ENCODE measurements around the gene AP3D1. TPM values are rescaled to one million over a fixed set of nuclear protein-coding genes. Genes with fewer than 3 reads are reported as not detected.

AP3D1 gene
- total and polyA plus RNA-seq, 3 donors from 2014 or later = 134 to 204 (median 201) TPM

DNA sequence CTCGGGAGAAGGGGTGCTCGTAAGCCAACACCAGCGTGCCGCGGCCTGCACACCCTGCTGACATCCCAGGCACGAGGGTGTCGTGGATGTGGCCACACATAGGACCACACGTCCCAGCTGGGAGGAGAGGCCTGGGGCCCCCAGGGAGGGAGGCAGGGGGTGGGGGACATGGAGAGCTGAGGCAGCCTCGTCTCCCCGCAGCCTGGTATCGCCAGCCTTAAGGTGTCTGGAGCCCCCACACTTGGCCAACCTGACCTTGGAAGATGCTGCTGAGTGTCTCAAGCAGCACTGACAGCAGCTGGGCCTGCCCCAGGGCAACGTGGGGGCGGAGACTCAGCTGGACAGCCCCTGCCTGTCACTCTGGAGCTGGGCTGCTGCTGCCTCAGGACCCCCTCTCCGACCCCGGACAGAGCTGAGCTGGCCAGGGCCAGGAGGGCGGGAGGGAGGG, 52.3 kb downstream of the AP3D1 start:
- no peak overlapping the region for H3K4me3 ChIP-seq
- H3K4me1 ChIP-seq = peaks cover 12% of the 10 kb centered on the region
- H3K36me3 ChIP-seq (ENCODE audit: low read depth, missing control alignments) = no peaks in the 10 kb centered on the region
- TF ChIP-seq POLR2A (IDR thresholded peaks at IDR 0.05) = no peak
- TF ChIP-seq, protein P1, sequence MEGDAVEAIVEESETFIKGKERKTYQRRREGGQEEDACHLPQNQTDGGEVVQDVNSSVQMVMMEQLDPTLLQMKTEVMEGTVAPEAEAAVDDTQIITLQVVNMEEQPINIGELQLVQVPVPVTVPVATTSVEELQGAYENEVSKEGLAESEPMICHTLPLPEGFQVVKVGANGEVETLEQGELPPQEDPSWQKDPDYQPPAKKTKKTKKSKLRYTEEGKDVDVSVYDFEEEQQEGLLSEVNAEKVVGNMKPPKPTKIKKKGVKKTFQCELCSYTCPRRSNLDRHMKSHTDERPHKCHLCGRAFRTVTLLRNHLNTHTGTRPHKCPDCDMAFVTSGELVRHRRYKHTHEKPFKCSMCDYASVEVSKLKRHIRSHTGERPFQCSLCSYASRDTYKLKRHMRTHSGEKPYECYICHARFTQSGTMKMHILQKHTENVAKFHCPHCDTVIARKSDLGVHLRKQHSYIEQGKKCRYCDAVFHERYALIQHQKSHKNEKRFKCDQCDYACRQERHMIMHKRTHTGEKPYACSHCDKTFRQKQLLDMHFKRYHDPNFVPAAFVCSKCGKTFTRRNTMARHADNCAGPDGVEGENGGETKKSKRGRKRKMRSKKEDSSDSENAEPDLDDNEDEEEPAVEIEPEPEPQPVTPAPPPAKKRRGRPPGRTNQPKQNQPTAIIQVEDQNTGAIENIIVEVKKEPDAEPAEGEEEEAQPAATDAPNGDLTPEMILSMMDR (IDR thresholded peaks at IDR 0.05) = no peak
- H3K27ac ChIP-seq = no peak overlapping the region
- no peaks in the 10 kb centered on the region for H3K9me3 ChIP-seq
- intact Hi-C loops (cut with DNase I; ENCODE audit: low total_unique reads) = no loop called here
- H3K27me3 ChIP-seq = no peaks in the 10 kb centered on the region
- DNase-seq = no peak
- 61% methylated on average over 16 of the region's 16 CpGs; no CpG with 5 or more reads in 1 of the 2 donors for WGBS, 2 donors

- H3K36me3 ChIP-seq (ENCODE audit: low read depth, missing control alignments) = no peaks in the 10 kb centered on the region
- H3K27ac ChIP-seq = no peak overlapping the region
- no peaks in the 10 kb centered on the region for H3K27me3 ChIP-seq
- no peak for TF ChIP-seq POLR2A (IDR thresholded peaks at IDR 0.05)
- TF ChIP-seq, protein P1 (IDR thresholded peaks at IDR 0.05) = no peak
- no peaks in the 10 kb centered on the region for H3K9me3 ChIP-seq
- peaks cover 22% of the 10 kb centered on the region for H3K4me1 ChIP-seq
- no peak for DNase-seq
- H3K4me3 ChIP-seq = no peak overlapping the region
- intact Hi-C loops (cut with DNase I; ENCODE audit: low total_unique reads) = no loop called here
- 85 to 100% methylated on average over 4 to 23 of the region's 23 CpGs for WGBS, 2 donors
Observed at GRCh38 chr19:2097886-2098327, 53.5 kb downstream of the AP3D1 start.

GRCh38 chr19:2097203-2097885, 54.0 kb downstream of the AP3D1 start:
- intact Hi-C loops (cut with DNase I; ENCODE audit: low total_unique reads) = no loop called here
- Histone ChIP-seq H3K27me3 (no peaks in the 10 kb centered on the region), H3K36me3 (ENCODE audit: low read depth, missing control alignments) (no peaks in the 10 kb centered on the region), H3K27ac (peak overlapping the region; percentile 3 to 69), H3K9me3 (no peaks in the 10 kb centered on the region), H3K4me1 (peaks cover 22% of the 10 kb centered on the region), H3K4me3 (peak overlapping the region; percentile 49 to 68)
- WGBS, 2 donors = 13 to 30% methylated on average over 18 to 30 of the region's 30 CpGs
- DNase-seq = no peak
- TF ChIP-seq, protein P1 (IDR thresholded peaks at IDR 0.05) = no peak
- no peak for TF ChIP-seq POLR2A (IDR thresholded peaks at IDR 0.05)

- peaks cover 24% of the 10 kb centered on the region for H3K4me1 ChIP-seq
- no peak for TF ChIP-seq POLR2A (IDR thresholded peaks at IDR 0.05)
- TF ChIP-seq, protein P1 (IDR thresholded peaks at IDR 0.05) = peak in 2 of 3 experiments; percentile 22 to 40
- DNase-seq = peak; percentile 99
- intact Hi-C loops (cut with DNase I; ENCODE audit: low total_unique reads) = no loop called here
- 0% methylated on average over 69 of the region's 70 CpGs; no CpG with 5 or more reads in 1 of the 2 donors for WGBS, 2 donors
- no peaks in the 10 kb centered on the region for H3K27me3 ChIP-seq
- no peaks in the 10 kb centered on the region for H3K36me3 ChIP-seq (ENCODE audit: low read depth, missing control alignments)
- no peaks in the 10 kb centered on the region for H3K9me3 ChIP-seq
- H3K4me3 ChIP-seq = peak within 1 kb of the TSS; percentile 68 to 87
- H3K27ac ChIP-seq = peak within 1 kb of the TSS; percentile 35 to 95
Observed at GRCh38 chr19:2096480-2097202, 54.7 kb downstream of the AP3D1 start, which contains the start of gene IZUMO4. Gene IZUMO4 (plus strand): TSS chr19:2096915. CDS start chr19:2096946, 31 bp downstream.
